Right atrium auricular region (tissue), 2 donors: ENCODE results near the gene RGS16. TPM values are rescaled to one million over a fixed set of nuclear protein-coding genes. Genes with fewer than 3 reads are reported as not detected.

Experiments
- DNase-seq: peaks from one replicate; pipeline ENCODE4 v3.0.0-alpha.2; 2019; ENCODE audit warnings: low spot score
- H3K27ac ChIP-seq, 2 donors: fragments of 200-600 bp; sonication (generic); 1 replicate in 1 of 2; 2 replicates in 1 of 2; pipeline ENCODE4 v1.5.1; 2016 to 2019
- H3K27me3 ChIP-seq, 2 donors: fragments of 200-600 bp; sonication (generic); one replicate each; pipeline versions ENCODE4 v1.5.1 to v1.6.0; 2017 to 2019
- H3K36me3 ChIP-seq: fragments of 200-600 bp; sonication (generic); one replicate; pipeline ENCODE4 v1.5.1; 2016
- H3K4me1 ChIP-seq, 2 donors: fragments of 200-600 bp; sonication (generic); one replicate each; pipeline versions ENCODE4 v1.5.1 to v1.6.0; 2017 to 2019
- H3K4me3 ChIP-seq, 2 donors: fragments of 200-600 bp; sonication (generic); 1 replicate in 1 of 2; 2 replicates in 1 of 2; pipeline ENCODE4 v1.5.1; 2017 to 2019; ENCODE audit warnings: mild to moderate bottlenecking in 1 of 2, moderate library complexity in 1 of 2
- H3K9me3 ChIP-seq, 2 donors: fragments of 200-600 bp; sonication (generic); one replicate each; pipeline ENCODE4 v1.5.1; 2019
- CTCF ChIP-seq, 2 donors: fragments of 200-600 bp; sonication (generic); IDR thresholded peaks; one replicate each; pipeline ENCODE4 v1.5.1; 2019; ENCODE audit warnings: antibody characterized with exemption in 2 of 2
- total RNA-seq, 2 donors: library from RNA; depleted of rRNA; stranded (reverse); fragments of >200 nt; gene quantifications; one replicate each; pipeline ENCODE4 v1.1.0, GENCODE V29; 2016

The RGS16 gene, protein sequence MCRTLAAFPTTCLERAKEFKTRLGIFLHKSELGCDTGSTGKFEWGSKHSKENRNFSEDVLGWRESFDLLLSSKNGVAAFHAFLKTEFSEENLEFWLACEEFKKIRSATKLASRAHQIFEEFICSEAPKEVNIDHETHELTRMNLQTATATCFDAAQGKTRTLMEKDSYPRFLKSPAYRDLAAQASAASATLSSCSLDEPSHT
- 1 to 10 TPM; 1.4 to 2.2 TPM for total RNA-seq

GRCh38 chr1:182604175-182605164 is at the start of gene RGS16:
TSS of gene RGS16 (minus strand) at chr1:182604389. CDS start at chr1:182604259, 130 bp downstream.
- Histone ChIP-seq H3K27ac (peak within 1 kb of the TSS; percentile 27 to 65), H3K4me1 (peaks cover 0 to 21% of the 10 kb centered on the region in 2 donors), H3K9me3 (no peaks in the 10 kb centered on the region), H3K36me3 (no peaks in the 10 kb centered on the region), H3K4me3 (peak within 1 kb of the TSS; percentile 42 to 58), H3K27me3 (no peaks in the 10 kb centered on the region)
- peak in 1 of 2 donors; percentile 22 for TF ChIP-seq CTCF (IDR thresholded peaks at IDR 0.05)
- DNase-seq = peak; percentile 93

DNA sequence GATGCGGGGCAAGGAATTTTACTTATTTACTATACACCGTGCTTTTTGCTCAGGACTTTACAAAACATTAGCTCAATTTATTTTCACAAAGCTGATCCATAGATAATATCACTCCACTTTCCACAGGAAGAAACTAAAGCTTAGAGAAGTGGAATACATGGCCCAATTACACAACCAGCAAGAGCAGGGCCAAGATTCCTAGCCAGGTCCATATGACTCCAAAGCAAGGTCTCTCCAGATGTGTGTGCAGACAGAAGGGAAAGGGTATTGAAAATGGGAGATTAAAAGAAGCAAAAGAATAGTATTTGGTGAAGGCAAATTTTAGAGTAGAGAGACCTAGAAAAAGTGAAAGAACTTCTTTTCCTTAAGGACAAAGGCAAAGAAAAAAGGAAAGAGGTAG is 49.8 kb upstream of the RGS16 start:
- no peak for TF ChIP-seq CTCF (IDR thresholded peaks at IDR 0.05)
- Histone ChIP-seq H3K27me3 (no peaks in the 10 kb centered on the region), H3K27ac (no peak overlapping the region), H3K4me3 (no peak overlapping the region), H3K4me1 (no peaks in the 10 kb centered on the region), H3K9me3 (no peaks in the 10 kb centered on the region), H3K36me3 (no peaks in the 10 kb centered on the region)
- DNase-seq = no peak

DNA sequence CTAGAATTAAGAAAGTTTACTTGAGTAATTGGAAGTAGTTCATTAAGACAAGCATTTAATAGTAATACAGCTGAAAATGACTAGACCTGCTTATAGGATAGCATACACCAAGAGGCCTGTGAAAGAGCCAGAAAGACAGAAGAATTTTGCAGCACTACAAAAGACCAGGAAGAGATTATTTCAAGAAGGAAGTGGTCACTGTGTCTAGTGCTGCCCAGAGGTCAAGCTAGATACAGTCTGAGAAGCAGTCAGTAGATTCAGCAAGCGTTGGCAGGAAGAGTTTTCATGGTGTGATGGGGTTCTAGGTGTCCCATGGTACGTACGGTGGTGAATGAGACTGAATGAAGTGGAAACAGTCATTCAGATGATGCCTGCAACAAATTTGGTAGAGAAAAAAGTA is 48.7 kb upstream of the RGS16 start:
- H3K27me3 ChIP-seq = no peaks in the 10 kb centered on the region
- H3K4me1 ChIP-seq = no peaks in the 10 kb centered on the region
- TF ChIP-seq CTCF (IDR thresholded peaks at IDR 0.05) = no peak
- no peak overlapping the region for H3K4me3 ChIP-seq
- no peak for DNase-seq
- H3K27ac ChIP-seq = no peak overlapping the region
- H3K9me3 ChIP-seq = no peaks in the 10 kb centered on the region
- H3K36me3 ChIP-seq = no peaks in the 10 kb centered on the region

- Histone ChIP-seq H3K4me1 (no peaks in the 10 kb centered on the region), H3K27ac (no peak overlapping the region), H3K27me3 (no peaks in the 10 kb centered on the region), H3K9me3 (no peaks in the 10 kb centered on the region), H3K4me3 (no peak overlapping the region), H3K36me3 (no peaks in the 10 kb centered on the region)
- no peak for TF ChIP-seq CTCF (IDR thresholded peaks at IDR 0.05)
- no peak for DNase-seq
These were observed 47.1 kb upstream of the RGS16 start for GRCh38 chr1:182651339-182651724.

DNA sequence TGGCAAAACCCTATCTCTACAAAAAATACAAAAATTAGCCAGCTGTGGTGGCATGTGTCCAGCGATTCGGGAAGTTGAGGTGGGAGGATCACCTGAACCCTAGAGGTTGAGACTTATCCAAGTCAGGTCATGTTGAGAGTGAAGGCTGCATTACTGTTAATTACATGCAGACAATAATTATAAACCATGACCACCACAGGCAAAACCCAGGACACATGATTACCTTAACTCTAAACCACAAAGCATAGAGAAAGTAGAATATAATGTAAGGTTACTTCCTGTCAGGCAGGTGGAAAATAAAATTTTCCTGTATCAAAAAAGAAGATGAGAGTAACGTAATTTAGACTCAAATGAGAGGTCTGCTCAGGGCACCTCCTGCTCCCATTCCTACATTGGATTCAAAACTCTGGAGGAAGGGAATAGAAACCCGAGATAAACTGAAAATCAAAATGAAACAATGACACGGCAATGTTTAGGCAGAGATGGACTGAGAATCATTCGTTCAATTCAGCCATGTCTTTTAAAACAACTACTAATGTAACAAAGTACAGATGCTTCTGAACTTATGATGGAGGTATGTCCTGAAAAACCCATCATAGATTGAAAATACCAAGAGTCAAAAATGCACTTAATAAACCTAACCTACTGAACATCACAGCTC is 46.6 kb upstream of the RGS16 start:
- Histone ChIP-seq H3K36me3 (no peaks in the 10 kb centered on the region), H3K4me3 (no peak overlapping the region), H3K27me3 (no peaks in the 10 kb centered on the region), H3K9me3 (no peaks in the 10 kb centered on the region), H3K27ac (no peak overlapping the region), H3K4me1 (no peaks in the 10 kb centered on the region)
- no peak for TF ChIP-seq CTCF (IDR thresholded peaks at IDR 0.05)
- no peak for DNase-seq
